ENCODE measurements around the gene RAB18. TPM values are rescaled to one million over a fixed set of nuclear protein-coding genes. Genes with fewer than 3 reads are reported as not detected.

Gene RAB18
- total and polyA plus RNA-seq, 10 of the 15 experiments (the other 5 are each of a cell fraction or from before 2014, with no cell fraction given): 13.4 to 98.8 (median 42.1) TPM

DNA sequence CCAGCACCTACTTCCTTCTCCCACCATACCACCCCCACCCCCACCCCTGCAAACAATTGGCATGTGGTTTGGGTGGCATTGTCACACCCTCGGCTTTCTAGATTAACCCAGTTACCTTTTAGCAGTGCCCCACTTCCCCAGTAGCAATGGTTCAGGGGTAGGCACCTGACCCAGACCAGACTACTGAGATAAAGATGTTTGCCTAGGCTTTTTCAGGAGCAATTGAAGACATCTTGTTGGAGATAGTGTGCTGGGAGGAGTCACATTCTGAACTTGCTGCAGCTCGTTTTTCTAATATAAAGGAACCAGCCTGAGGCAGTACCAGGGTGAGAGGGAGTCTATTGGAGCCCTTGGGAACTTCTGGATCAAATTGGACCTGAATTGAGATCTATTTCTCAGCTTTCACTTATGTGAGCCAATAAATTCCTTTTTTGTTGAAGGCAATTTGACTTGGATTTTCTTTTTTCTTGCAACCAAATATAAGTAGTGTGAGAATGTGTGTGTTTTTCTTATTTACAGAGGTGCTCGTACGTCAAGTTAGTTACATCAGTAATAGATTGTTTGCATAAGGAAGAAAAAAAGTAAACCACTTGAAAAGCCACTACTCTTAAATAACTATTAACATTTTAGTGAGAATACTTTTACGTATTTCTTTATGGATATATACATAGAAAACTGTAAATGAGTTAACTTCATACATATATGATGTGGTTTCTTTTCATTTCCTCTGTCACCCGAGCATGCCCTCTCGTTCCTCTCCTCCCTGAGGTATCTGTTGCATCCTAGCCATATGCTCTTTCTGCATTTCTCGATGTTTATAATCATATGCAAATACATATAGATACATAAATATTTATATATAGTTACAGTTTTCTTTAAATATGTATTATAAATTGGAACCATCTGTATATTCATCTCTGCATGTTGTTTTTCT, 38.0 kb downstream of the RAB18 start:
- ChIA-PET CTCF (interaction anchor here (0.7 kb wide), 1 partner anchor 15 kb away, joined by 3 read pairs; no protein-coding TSS in a partner anchor), POLR2A (interaction anchor here (0.6 kb wide), 1 partner anchor 24 kb away, joined by 3 read pairs; no protein-coding TSS in a partner anchor)

More for the DNA sequence above, 38.0 kb downstream of the RAB18 start:
- in situ Hi-C loops (cut with MboI) (no loop called here), intact Hi-C loops (cut with micrococcal nuclease; ENCODE audit: unreplicated experiment) (no loop called here)
- H3K9me3 ChIP-seq (replicated peaks; ENCODE audit: control insufficient read depth, insufficient read depth, low read length): no peaks in the 10 kb centered on the region
- no peak overlapping the region for H3K9ac ChIP-seq (ENCODE audit: control insufficient read depth, insufficient read depth, low read length)
- no TSS peak for BruUV-seq (replicated peaks)
- 0 out of 4 replicates have a peak, but pooled peaks cover 0 to 5% of the 10 kb centered on the region in 2 experiments for H3K36me3 ChIP-seq (ENCODE audit: control insufficient read depth in 2 of 2, insufficient read depth in 2 of 2, low read length in 1 of 2)
- ChIA-PET SMC1A (ENCODE audit: uncharacterized antibody, unreplicated experiment) (interaction anchor here (0.6 to 1.7 kb wide), 3 partner anchors 10 to 111 kb away, joined by 4 to 8 read pairs (median 5); no protein-coding TSS in a partner anchor), RAD21 (ENCODE audit: unreplicated experiment) (no interaction called here)
- no peaks in the 10 kb centered on the region for H3K79me2 ChIP-seq (ENCODE audit: control insufficient read depth, insufficient read depth, low read length)
- ATAC-seq (no peak), FAIRE-seq (no peak), DNase-seq (ENCODE audit: low read depth, low spot score) (no peak)
- H3K4me2 ChIP-seq (ENCODE audit: control insufficient read depth, insufficient read depth): no peak overlapping the region
- 56% methylated on average over 8 of the region's 8 CpGs for WGBS (ENCODE audit: insufficient coverage, insufficient replicate concordance, low lambda C conversion rate, missing lambda C conversion rate)
- no peak overlapping the region for H3K4me3 ChIP-seq
- TF ChIP-seq TCF7 (IDR thresholded peaks at IDR 0.05; ENCODE audit: borderline replicate concordance): no peak
- no peak for TF ChIP-seq SUZ12 (IDR thresholded peaks at IDR 0.05; ENCODE audit: unreplicated experiment)
- TF ChIP-seq MTA2 (IDR thresholded peaks at IDR 0.05; ENCODE audit: low read depth): no peak
- no peak for TF ChIP-seq SMC3 (IDR thresholded peaks at IDR 0.05; ENCODE audit: borderline replicate concordance, low read length)
- no peak for TF ChIP-seq STAT3 (IDR thresholded peaks at IDR 0.05; ENCODE audit: low read depth, low read length)
- TF ChIP-seq, protein P1, sequence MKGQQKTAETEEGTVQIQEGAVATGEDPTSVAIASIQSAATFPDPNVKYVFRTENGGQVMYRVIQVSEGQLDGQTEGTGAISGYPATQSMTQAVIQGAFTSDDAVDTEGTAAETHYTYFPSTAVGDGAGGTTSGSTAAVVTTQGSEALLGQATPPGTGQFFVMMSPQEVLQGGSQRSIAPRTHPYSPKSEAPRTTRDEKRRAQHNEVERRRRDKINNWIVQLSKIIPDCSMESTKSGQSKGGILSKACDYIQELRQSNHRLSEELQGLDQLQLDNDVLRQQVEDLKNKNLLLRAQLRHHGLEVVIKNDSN (IDR thresholded peaks at IDR 0.05; ENCODE audit: borderline replicate concordance, extremely low read length, insufficient read depth, low read depth, low read length): no peak
- TF ChIP-seq RAD21 (IDR thresholded peaks at IDR 0.05; ENCODE audit: insufficient read depth, low read depth, low read length): no peak
- no peak for TF ChIP-seq WRNIP1 (IDR thresholded peaks at IDR 0.05; ENCODE audit: borderline replicate concordance, low read depth, low read length)
- no peak for TF ChIP-seq NFYB (IDR thresholded peaks at IDR 0.05; ENCODE audit: insufficient read depth, low read depth, low read length)
- no peak for TF ChIP-seq CBX5 (IDR thresholded peaks at IDR 0.05; ENCODE audit: low read depth)
- TF ChIP-seq FOXM1 (IDR thresholded peaks at IDR 0.05; ENCODE audit: low read depth, low read length): no peak
- TF ChIP-seq EP300 (IDR thresholded peaks at IDR 0.05; ENCODE audit: borderline replicate concordance in 1 of 2, control insufficient read depth in 1 of 2, low read depth in 2 of 2, low read length in 2 of 2): no peak
- no peak for TF ChIP-seq ZZZ3 (IDR thresholded peaks at IDR 0.05; ENCODE audit: control insufficient read depth, insufficient read length, low read depth)
- no peak for TF ChIP-seq NFIC (IDR thresholded peaks at IDR 0.05; ENCODE audit: low read depth, low read length)
- TF ChIP-seq, protein P2, sequence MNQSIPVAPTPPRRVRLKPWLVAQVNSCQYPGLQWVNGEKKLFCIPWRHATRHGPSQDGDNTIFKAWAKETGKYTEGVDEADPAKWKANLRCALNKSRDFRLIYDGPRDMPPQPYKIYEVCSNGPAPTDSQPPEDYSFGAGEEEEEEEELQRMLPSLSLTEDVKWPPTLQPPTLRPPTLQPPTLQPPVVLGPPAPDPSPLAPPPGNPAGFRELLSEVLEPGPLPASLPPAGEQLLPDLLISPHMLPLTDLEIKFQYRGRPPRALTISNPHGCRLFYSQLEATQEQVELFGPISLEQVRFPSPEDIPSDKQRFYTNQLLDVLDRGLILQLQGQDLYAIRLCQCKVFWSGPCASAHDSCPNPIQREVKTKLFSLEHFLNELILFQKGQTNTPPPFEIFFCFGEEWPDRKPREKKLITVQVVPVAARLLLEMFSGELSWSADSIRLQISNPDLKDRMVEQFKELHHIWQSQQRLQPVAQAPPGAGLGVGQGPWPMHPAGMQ (IDR thresholded peaks at IDR 0.05; ENCODE audit: borderline replicate concordance): no peak
- no peak for TF ChIP-seq MYC (IDR thresholded peaks at IDR 0.05; ENCODE audit: insufficient read depth, insufficient read length, insufficient replicate concordance, low read length, severe bottlenecking)
- no peak for TF ChIP-seq FOS (IDR thresholded peaks at IDR 0.05; ENCODE audit: borderline replicate concordance, extremely low read depth, insufficient read length)
- no peak for TF ChIP-seq CHD4 (IDR thresholded peaks at IDR 0.05)
- no peak for TF ChIP-seq SMARCA5 (IDR thresholded peaks at IDR 0.05)
- no peak for TF ChIP-seq ASH2L (IDR thresholded peaks at IDR 0.05; ENCODE audit: borderline replicate concordance, low read depth)
- H2AFZ ChIP-seq (ENCODE audit: control insufficient read depth, low read depth, low read length): no peak overlapping the region
- no peaks in the 10 kb centered on the region for H3K27me3 ChIP-seq (replicated peaks in 1 of 2; ENCODE audit: control insufficient read depth in 2 of 2, insufficient read depth in 2 of 2, low read length in 1 of 2)
- no peaks in the 10 kb centered on the region for H4K20me1 ChIP-seq (ENCODE audit: control insufficient read depth, insufficient read depth)
- H3K27ac ChIP-seq (ENCODE audit: control insufficient read depth, insufficient read depth): no peak overlapping the region
- H3K4me1 ChIP-seq (ENCODE audit: control insufficient read depth, insufficient read depth, low read length): no peaks in the 10 kb centered on the region

Measured in GM12878 (cell line).